Pancreas (tissue), 10 donors: ENCODE results near the gene GUCY2C. TPM values are rescaled to one million over a fixed set of nuclear protein-coding genes. Genes with fewer than 3 reads are reported as not detected.

Experiments used
- ATAC-seq, 4 donors: fragments of 200-7000 bp; cut with Tn5 transposase; one replicate each; pipeline versions ENCODE4 v1.8.0 to v1.9.1; 2020; ENCODE audit warnings: mild to moderate bottlenecking in 4 of 4, moderate library complexity in 4 of 4
- DNase-seq, 6 donors: peaks; one replicate each; pipeline ENCODE4 v3.0.0-alpha.2; 2020
- FAIRE-seq: peaks from 2 replicates; lab custom pipeline; 2012; peaks lifted over from hg19 to GRCh38; lab: Jason Lieb, UNC
- H3K27ac ChIP-seq, 4 donors: fragments of 200-600 bp; sonication (generic); 1 replicate in 3 of 4; 2 replicates in 1 of 4; pipeline versions ENCODE4 v1.5.0 to v1.8.0; 2020
- H3K27me3 ChIP-seq, 4 donors: fragments of 200-600 bp; one replicate each; pipeline ENCODE4 v1.8.0; 2021
- H3K36me3 ChIP-seq, 3 donors: fragments of 200-600 bp; sonication (generic) in 1 of 3; one replicate each; pipeline versions ENCODE4 v1.5.0 to v1.8.0; 2020 to 2021
- H3K4me1 ChIP-seq, 3 donors: fragments of 200-600 bp; one replicate each; pipeline ENCODE4 v1.8.0; 2021
- H3K4me3 ChIP-seq, 4 donors: fragments of 200-600 bp; sonication (generic) in 2 of 4; one replicate each; pipeline versions ENCODE4 v1.5.0 to v1.8.0; 2020 to 2021
- H3K9me3 ChIP-seq, 4 donors: fragments of 200-600 bp; one replicate each; pipeline ENCODE4 v1.8.0; 2021
- WGBS, 2 donors: extraction: QIAGEN DNeasy Blood & Tissue Kit; methylation state at CpG; one replicate each; pipeline ENCODE4 v1.1.7; 2013; 5-methylcytosine and 5-hydroxymethylcytosine counted together
- intact Hi-C, 3 donors: fragments of 100-400 bp; cut with DNase I; formaldehyde crosslinking; loops; one replicate each; pipeline versions ENCODE4 v1.11.1 to v1.14.2; 2022
- polyA plus RNA-seq, 2 donors: library from polyadenylated mRNA; stranded (reverse); fragments of 200-250 nt; gene quantifications; one replicate each; pipeline ENCODE4 v1.2.3, GENCODE V29; 2013
- total RNA-seq, 6 donors: library from RNA; stranded (reverse); fragmentation: NEBNext Ultra II Directional in 4 of 6; extraction: Animal tissue kit (Norgen Biotek cat#: 25700) in 4 of 6; gene quantifications; one replicate each; pipeline versions ENCODE4 v1.2.1 to v1.2.4, GENCODE V29; 2021 to 2023
- TF ChIP-seq, protein P1 (sequence below), 4 donors: fragments of 200-600 bp; sonication (generic) in 3 of 4; IDR thresholded peaks; one replicate each; pipeline versions ENCODE4 v1.5.0 to v1.8.0; 2021; ENCODE audit warnings: antibody characterized with exemption in 4 of 4
- donor health status: healthy with polysubstance abuse.
- donor health status: DM: no; HTN: no; CAD: no; lungs with moderate emphysema.
- donor health status: DM: no; HTN: no; CAD: no.
- donor health status: control.
- donor health status: control.
- donor health status: Bipolar disorder and iron deficiency.
- donor health status: DM: yes; HTN: yes; CAD: no.
- donor health status: DM: no; HTN: no; CAD: no.
- donor health status: DM: no; HTN: no; CAD: no.
- donor health status: DM: yes; HTN: yes; CAD: no.

The GUCY2C gene
- total and polyA plus RNA-seq, 8 donors = 0.02 to 0.08 TPM; not detected in 6

DNA sequence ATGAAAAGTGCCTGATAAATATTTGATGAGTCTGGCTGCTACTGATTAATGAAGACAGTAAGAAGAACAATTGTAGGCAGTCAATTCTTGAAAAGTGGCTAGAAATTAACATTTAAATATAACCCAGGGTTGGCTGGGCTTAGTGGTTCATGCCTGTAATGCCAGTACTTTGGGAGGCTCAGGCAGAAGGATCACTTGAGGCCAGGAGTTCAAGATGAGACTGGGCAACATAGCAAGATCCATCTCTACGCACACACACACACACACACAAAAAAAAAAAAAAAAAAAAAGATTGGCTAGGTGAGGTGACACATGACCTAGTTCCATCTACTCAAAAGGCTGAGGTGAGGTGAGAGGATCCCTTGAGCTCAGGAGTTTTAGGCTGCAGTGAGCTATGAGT lies 120.8 kb downstream of the GUCY2C start:
- TF ChIP-seq, protein P1, sequence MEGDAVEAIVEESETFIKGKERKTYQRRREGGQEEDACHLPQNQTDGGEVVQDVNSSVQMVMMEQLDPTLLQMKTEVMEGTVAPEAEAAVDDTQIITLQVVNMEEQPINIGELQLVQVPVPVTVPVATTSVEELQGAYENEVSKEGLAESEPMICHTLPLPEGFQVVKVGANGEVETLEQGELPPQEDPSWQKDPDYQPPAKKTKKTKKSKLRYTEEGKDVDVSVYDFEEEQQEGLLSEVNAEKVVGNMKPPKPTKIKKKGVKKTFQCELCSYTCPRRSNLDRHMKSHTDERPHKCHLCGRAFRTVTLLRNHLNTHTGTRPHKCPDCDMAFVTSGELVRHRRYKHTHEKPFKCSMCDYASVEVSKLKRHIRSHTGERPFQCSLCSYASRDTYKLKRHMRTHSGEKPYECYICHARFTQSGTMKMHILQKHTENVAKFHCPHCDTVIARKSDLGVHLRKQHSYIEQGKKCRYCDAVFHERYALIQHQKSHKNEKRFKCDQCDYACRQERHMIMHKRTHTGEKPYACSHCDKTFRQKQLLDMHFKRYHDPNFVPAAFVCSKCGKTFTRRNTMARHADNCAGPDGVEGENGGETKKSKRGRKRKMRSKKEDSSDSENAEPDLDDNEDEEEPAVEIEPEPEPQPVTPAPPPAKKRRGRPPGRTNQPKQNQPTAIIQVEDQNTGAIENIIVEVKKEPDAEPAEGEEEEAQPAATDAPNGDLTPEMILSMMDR (IDR thresholded peaks at IDR 0.05) = no peak
- Histone ChIP-seq H3K36me3 (no peaks in the 10 kb centered on the region), H3K9me3 (no peaks in the 10 kb centered on the region), H3K4me1 (peaks cover 0 to 12% (median 10%) of the 10 kb centered on the region in 3 donors), H3K27me3 (no peaks in the 10 kb centered on the region), H3K27ac (no peak overlapping the region), H3K4me3 (no peak overlapping the region)
- DNase-seq (no peak), ATAC-seq (no peak), FAIRE-seq (no peak)
- intact Hi-C loops = no loop called here
- 93 to 100% methylated on average over 1 of the region's 1 CpG for WGBS, 2 donors

DNA sequence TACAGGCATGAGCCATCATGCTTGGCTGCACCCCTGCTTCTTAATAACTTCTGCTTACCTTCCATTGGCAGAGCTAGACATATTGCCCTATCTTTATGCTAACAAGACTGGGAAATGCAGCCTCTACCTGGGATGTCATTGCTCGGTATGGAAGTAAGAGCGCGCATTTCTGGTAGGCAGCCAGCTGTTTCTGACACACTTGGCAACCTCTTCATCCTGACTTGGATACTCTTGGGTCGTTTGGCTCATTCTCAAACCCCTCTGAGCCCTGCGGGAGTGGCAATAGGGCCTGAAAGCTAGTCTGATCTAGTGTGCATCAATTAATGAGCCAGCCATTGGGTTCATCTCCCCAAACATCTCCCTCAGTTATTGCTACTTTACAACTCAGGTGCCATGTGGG lies 123.3 kb downstream of the GUCY2C start:
- ATAC-seq (no peak), DNase-seq (no peak), FAIRE-seq (no peak)
- H3K36me3 ChIP-seq = no peaks in the 10 kb centered on the region
- TF ChIP-seq, protein P1 (IDR thresholded peaks at IDR 0.05) = no peak
- no peaks in the 10 kb centered on the region for H3K27me3 ChIP-seq
- H3K27ac ChIP-seq = no peak overlapping the region
- H3K9me3 ChIP-seq = no peaks in the 10 kb centered on the region
- peaks cover 3 to 8% (median 6%) of the 10 kb centered on the region in 3 donors for H3K4me1 ChIP-seq
- 67 to 75% methylated on average over 5 of the region's 5 CpGs for WGBS, 2 donors
- intact Hi-C loops = no loop called here
- no peak overlapping the region for H3K4me3 ChIP-seq

DNA sequence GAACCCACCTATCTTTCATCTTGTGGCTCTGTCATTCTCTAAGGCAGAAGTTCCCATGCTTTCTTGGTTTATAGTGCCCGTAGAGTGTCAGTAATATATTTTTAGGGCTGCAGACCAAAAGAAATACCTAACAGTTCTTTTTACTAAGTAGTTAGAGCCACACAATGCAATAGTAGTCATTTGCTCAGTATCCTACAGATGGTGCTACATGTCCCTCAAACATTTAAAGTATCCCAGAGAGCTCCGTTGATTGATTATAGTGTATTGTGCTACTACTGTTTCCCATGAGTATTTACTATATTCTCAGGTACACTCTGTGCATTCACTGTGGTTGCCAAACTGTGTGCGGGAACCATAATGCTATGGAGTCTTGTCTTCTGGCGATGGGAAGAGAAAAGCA lies 124.0 kb downstream of the GUCY2C start:
- H3K36me3 ChIP-seq = no peaks in the 10 kb centered on the region
- 81 to 82% methylated on average over 4 of the region's 4 CpGs for WGBS, 2 donors
- intact Hi-C loops = no loop called here
- H3K9me3 ChIP-seq = no peaks in the 10 kb centered on the region
- no peaks in the 10 kb centered on the region for H3K27me3 ChIP-seq
- no peak for DNase-seq
- no peak overlapping the region for H3K4me3 ChIP-seq
- peaks cover 3 to 8% (median 6%) of the 10 kb centered on the region in 3 donors for H3K4me1 ChIP-seq
- H3K27ac ChIP-seq = no peak overlapping the region
- no peak for ATAC-seq
- no peak for FAIRE-seq
- TF ChIP-seq, protein P1 (IDR thresholded peaks at IDR 0.05) = no peak

DNA sequence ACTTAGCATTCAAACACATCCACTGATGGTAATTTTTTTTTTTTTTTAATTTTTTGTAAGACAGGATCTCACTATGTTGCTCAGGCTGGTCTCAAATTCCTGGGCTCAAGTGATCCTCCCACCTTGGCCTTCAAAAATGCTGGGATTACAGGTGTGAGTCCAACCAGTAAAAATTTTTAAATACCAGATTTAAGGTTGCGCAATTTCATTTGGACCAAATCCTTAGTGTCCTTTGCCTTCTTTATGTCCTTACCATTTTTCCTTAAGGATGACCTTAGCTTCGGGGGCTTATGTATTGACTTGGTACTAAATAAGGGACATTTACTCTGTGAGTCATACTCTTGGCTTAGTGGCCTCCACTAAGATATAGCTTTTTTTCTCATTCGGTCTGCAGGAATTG lies 124.6 kb downstream of the GUCY2C start:
- FAIRE-seq (no peak), ATAC-seq (no peak), DNase-seq (no peak)
- TF ChIP-seq, protein P1 (IDR thresholded peaks at IDR 0.05) = no peak
- H3K36me3 ChIP-seq = no peaks in the 10 kb centered on the region
- H3K27me3 ChIP-seq = no peaks in the 10 kb centered on the region
- H3K27ac ChIP-seq = no peak overlapping the region
- WGBS, 2 donors = 55 to 64% methylated on average over 3 of the region's 3 CpGs
- H3K9me3 ChIP-seq = no peaks in the 10 kb centered on the region
- intact Hi-C loops = no loop called here
- no peak overlapping the region for H3K4me3 ChIP-seq
- peaks cover 3 to 8% (median 6%) of the 10 kb centered on the region in 3 donors for H3K4me1 ChIP-seq

DNA sequence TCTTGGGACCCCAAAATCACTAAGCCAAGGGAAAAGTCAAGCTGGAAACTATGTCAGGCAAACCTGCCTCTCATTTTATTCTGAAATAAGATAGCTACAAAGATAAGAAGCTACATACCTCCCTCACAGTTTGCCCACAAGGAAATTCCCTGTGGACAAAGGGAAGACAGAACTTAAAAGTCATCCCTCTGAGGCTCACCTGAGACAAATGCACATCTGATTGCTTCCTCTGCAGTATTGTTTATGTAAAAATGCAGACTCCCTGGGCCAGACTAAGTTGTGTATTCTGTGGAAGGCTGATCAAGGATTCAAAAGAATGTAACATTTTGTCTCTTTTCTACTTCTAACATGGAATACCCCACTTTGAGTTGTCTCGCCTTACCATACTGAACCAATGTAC lies 126.2 kb downstream of the GUCY2C start:
- no peaks in the 10 kb centered on the region for H3K36me3 ChIP-seq
- ATAC-seq (no peak), FAIRE-seq (no peak), DNase-seq (no peak)
- H3K9me3 ChIP-seq = no peaks in the 10 kb centered on the region
- H3K27ac ChIP-seq = no peak overlapping the region
- peaks cover 3 to 21% (median 6%) of the 10 kb centered on the region in 3 donors for H3K4me1 ChIP-seq
- H3K27me3 ChIP-seq = no peaks in the 10 kb centered on the region
- 96 to 97% methylated on average over 1 of the region's 1 CpG for WGBS, 2 donors
- intact Hi-C loops = no loop called here
- TF ChIP-seq, protein P1 (IDR thresholded peaks at IDR 0.05) = no peak
- no peak overlapping the region for H3K4me3 ChIP-seq
